ENCODE measurements around the gene TAF11L4. TPM values are rescaled to one million over a fixed set of nuclear protein-coding genes. Genes with fewer than 3 reads are reported as not detected.
"Not testable (repeated sequence)": the region's sequence is repeated elsewhere in the genome, so short reads cannot be mapped to it uniquely, and the experiment has no call there.

Gene TAF11L4
- total RNA-seq, 2 donors from 2014 or later = not detected

DNA sequence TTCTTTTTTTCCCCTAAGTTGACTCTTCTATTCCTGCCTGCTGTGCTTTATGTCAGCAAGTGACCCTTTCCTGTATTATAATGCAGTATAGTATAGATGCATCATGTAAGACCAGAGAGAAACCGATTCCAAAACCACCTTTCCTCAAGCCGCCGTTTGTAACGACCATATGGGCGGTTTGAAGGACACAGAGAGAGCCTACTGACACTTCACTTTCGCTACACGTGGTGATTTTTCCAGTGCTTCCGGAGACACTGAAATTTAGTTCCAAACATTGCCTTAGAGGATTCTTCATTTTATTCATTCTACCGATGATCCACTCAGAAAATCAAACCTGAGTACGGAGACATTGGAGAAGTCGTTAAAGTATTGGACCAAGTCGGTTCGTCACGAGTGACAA lies 2.1 kb upstream of the TAF11L4 start:
- H3K4me3 ChIP-seq; intact Hi-C loops (cut with DNase I); H3K9me3 ChIP-seq; H3K27ac ChIP-seq; H3K36me3 ChIP-seq (replicated peaks in 1 of 2; ENCODE audit: insufficient read depth in 1 of 2, low read depth in 2 of 2); H3K4me1 ChIP-seq; H3K27me3 ChIP-seq; ATAC-seq; DNase-seq: not testable (repeated sequence)
- 83 to 87% methylated on average over 9 of the region's 14 CpGs for WGBS, 2 donors

DNA sequence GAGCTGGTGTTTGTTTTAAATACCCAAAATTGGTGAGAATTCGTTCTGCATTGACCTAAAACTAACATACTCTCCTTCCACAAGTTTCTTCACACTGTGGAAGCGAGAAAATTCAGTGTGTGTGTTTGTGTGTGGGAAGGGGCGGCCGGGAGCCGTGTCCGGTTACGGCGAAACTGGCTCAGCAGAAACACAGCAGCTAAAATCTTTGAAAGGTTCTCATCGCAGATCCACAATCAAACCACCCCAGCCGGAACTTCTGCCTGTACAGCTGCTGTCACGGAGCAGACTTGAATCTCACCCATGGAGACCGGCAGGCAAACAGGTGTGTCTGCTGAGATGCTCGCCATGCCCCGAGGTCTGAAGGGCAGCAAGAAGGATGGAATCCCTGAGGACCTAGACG lies 3.3 kb downstream of the TAF11L4 start, which contains the start of gene TAF11L5:
Gene TAF11L5 (plus strand): TSS at position 301 of the 400 bp plus-strand sequence.
- H3K36me3 ChIP-seq (replicated peaks in 1 of 2; ENCODE audit: insufficient read depth in 1 of 2, low read depth in 2 of 2); H3K9me3 ChIP-seq; H3K27me3 ChIP-seq; H3K27ac ChIP-seq; ATAC-seq; H3K4me1 ChIP-seq; H3K4me3 ChIP-seq; DNase-seq; intact Hi-C loops (cut with DNase I): not testable (repeated sequence)
- no CpG with 5 or more reads among the region's 15 CpGs for WGBS, 2 donors

DNA sequence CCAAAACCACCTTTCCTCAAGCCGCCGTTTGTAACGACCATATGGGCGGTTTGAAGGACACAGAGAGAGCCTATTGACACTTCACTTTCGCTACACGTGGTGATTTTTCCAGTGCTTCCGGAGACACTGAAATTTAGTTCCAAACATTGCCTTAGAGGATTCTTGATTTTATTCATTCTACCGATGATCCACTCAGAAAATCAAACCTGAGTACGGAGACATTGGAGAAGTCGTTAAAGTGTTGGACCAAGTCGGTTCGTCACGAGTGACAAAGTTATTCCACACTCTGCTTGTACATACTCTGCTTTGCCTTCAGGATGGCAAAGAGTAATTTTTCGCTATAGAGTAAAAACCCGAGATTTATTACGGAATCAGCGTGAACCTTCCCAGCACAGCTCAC lies 4.9 kb downstream of the TAF11L4 start:
- H3K27me3 ChIP-seq; intact Hi-C loops (cut with DNase I); H3K27ac ChIP-seq; H3K4me3 ChIP-seq; ATAC-seq; H3K9me3 ChIP-seq; H3K36me3 ChIP-seq (replicated peaks in 1 of 2; ENCODE audit: insufficient read depth in 1 of 2, low read depth in 2 of 2); H3K4me1 ChIP-seq: not testable (repeated sequence)
- DNase-seq = peak in 3 of 4 donors; percentile 19 to 35 (median 25)
- WGBS, 2 donors = 79 to 84% methylated on average over 13 of the region's 17 CpGs

DNA sequence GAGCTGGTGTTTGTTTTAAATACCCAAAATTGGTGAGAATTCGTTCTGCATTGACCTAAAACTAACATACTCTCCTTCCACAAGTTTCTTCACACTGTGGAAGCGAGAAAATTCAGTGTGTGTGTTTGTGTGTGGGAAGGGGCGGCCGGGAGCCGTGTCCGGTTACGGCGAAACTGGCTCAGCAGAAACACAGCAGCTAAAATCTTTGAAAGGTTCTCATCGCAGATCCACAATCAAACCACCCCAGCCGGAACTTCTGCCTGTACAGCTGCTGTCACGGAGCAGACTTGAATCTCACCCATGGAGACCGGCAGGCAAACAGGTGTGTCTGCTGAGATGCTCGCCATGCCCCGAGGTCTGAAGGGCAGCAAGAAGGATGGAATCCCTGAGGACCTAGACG lies 6.8 kb downstream of the TAF11L4 start, which contains the start of gene TAF11L6:
Gene TAF11L6 (plus strand): TSS at position 301 of the 400 bp plus-strand sequence.
- WGBS, 2 donors = no CpG with 5 or more reads among the region's 15 CpGs
- intact Hi-C loops (cut with DNase I) = not testable (repeated sequence)

More for the DNA sequence above, 6.8 kb downstream of the TAF11L4 start, which contains the start of gene TAF11L6:
- not testable (repeated sequence) for H3K36me3 ChIP-seq (replicated peaks in 1 of 2; ENCODE audit: insufficient read depth in 1 of 2, low read depth in 2 of 2); H3K4me3 ChIP-seq; ATAC-seq; H3K4me1 ChIP-seq; H3K27me3 ChIP-seq; DNase-seq; H3K27ac ChIP-seq; H3K9me3 ChIP-seq

Small RNAs within 50 kb of the gene (small RNA-seq; reads per million reads assigned to genes)
- gene AC106774.3 = not detected

Other genes starting within 250 kb of the TAF11L4 start
- gene TAF11L2, start 23.6 kb upstream of the TAF11L4 start, total RNA-seq = not detected
- gene TAF11L3, start 3.4 kb upstream of the TAF11L4 start, total RNA-seq = not detected
- not detected for gene TAF11L5, start 3.4 kb downstream of the TAF11L4 start, total RNA-seq
- gene TAF11L6, start 6.9 kb downstream of the TAF11L4 start, total RNA-seq = not detected
- gene TAF11L7, start 64.0 kb downstream of the TAF11L4 start, total RNA-seq = not detected
- not detected for gene TAF11L8, start 69.2 kb downstream of the TAF11L4 start, total RNA-seq
- gene TAF11L9, start 72.6 kb downstream of the TAF11L4 start, total RNA-seq = not detected
- gene TAF11L10, start 76.0 kb downstream of the TAF11L4 start, total RNA-seq = not detected
- gene TAF11L11, start 82.4 kb downstream of the TAF11L4 start, total RNA-seq = not detected
- not detected for gene TAF11L12, start 88.6 kb downstream of the TAF11L4 start, total RNA-seq
- not detected for gene TAF11L13, start 110.3 kb downstream of the TAF11L4 start, total RNA-seq
- gene TAF11L14, start 112.7 kb downstream of the TAF11L4 start, total RNA-seq = not detected